Mucosa of rectum (tissue), 2 donors: Measurements from ENCODE around the gene SLC38A7.

ENCODE experiments used
- H3K27ac ChIP-seq, 2 donors: one replicate each; pipeline ENCODE4 v1.7.0; 2013; ENCODE audit warnings: inconsistent platforms in 2 of 2, low read depth in 2 of 2, low read length in 2 of 2
- H3K27me3 ChIP-seq, 2 donors: one replicate each; pipeline ENCODE4 v1.7.0; 2013; ENCODE audit warnings: low read length in 2 of 2; ENCODE audit not compliant: control insufficient read depth in 2 of 2, insufficient read depth in 2 of 2
- H3K36me3 ChIP-seq, 2 donors: one replicate each; pipeline ENCODE4 v1.7.0; 2013; ENCODE audit warnings: low read length in 2 of 2; ENCODE audit not compliant: control insufficient read depth in 2 of 2, insufficient read depth in 2 of 2
- H3K4me1 ChIP-seq, 2 donors: one replicate each; pipeline ENCODE4 v1.7.0; 2013; ENCODE audit warnings: low read length in 2 of 2, mild to moderate bottlenecking in 1 of 2; ENCODE audit not compliant: control insufficient read depth in 2 of 2, insufficient read depth in 2 of 2
- H3K4me3 ChIP-seq, 2 donors: one replicate each; pipeline ENCODE4 v1.7.0; 2013; ENCODE audit warnings: low read length in 2 of 2
- H3K9ac ChIP-seq, 2 donors: one replicate each; pipeline ENCODE4 v1.7.0; 2013; ENCODE audit warnings: low read length in 2 of 2, low read depth in 1 of 2, mild to moderate bottlenecking in 1 of 2
- H3K9me3 ChIP-seq, 2 donors: one replicate each; pipeline ENCODE4 v1.7.0; 2013; ENCODE audit warnings: low read length in 2 of 2; ENCODE audit not compliant: control insufficient read depth in 2 of 2
- donor health status: healthy.
- donor health status: Normal muscosa, but diverticular disease.

Gene SLC38A7, protein sequence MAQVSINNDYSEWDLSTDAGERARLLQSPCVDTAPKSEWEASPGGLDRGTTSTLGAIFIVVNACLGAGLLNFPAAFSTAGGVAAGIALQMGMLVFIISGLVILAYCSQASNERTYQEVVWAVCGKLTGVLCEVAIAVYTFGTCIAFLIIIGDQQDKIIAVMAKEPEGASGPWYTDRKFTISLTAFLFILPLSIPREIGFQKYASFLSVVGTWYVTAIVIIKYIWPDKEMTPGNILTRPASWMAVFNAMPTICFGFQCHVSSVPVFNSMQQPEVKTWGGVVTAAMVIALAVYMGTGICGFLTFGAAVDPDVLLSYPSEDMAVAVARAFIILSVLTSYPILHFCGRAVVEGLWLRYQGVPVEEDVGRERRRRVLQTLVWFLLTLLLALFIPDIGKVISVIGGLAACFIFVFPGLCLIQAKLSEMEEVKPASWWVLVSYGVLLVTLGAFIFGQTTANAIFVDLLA

DNA sequence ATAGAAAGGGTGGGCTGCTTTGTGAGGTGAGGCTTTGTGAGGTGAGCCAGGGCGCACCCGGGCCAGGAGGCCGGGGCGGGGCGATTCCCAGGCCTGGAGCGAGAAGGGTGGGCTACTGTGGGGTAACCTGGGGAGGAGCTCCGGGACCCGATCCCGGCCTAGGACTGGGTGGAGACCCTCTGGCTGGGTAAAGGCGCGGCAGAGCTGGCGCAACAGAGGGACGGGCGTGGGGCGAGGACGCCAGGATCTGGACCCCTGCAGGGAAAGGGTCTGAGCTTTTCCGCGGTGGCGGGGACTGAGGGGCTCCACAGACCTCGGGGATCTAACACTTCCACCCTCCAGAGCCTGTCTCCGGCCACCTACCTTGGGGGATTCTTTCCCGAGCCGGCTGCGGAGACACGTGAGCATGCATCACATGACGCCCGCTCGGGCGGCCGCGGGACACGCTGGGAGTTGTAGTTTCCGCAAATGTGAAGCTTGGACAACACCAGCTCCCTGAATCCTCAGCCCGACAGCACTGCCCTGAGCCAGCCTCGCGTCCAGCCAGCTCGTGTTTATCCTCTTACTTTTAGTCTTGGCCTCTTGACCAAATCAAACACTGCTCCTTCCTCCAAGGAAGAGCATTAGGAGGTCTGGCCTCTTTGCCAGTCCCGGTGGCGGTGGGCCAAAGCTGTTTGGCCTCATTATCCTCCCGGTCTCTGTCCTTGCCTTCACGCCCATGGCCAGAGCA lies at the start of gene SLC38A7:
Gene SLC38A7, minus strand, starts transcription at position 417 of the 730 bp plus-strand sequence. CDS start 4,644 bp downstream, outside the sequence.
- no peaks in the 10 kb centered on the region for H3K27me3 ChIP-seq
- peaks cover 10% of the 10 kb centered on the region in 2 donors for H3K4me1 ChIP-seq
- no peaks in the 10 kb centered on the region for H3K9me3 ChIP-seq
- peak within 1 kb of the TSS in 1 of 2 donors; percentile 67 for H3K27ac ChIP-seq
- peak within 1 kb of the TSS; percentile 83 to 93 for H3K9ac ChIP-seq
- H3K4me3 ChIP-seq: peak within 1 kb of the TSS; percentile 95 to 98
- peaks cover 0 to 4% of the 10 kb centered on the region in 2 donors for H3K36me3 ChIP-seq

DNA sequence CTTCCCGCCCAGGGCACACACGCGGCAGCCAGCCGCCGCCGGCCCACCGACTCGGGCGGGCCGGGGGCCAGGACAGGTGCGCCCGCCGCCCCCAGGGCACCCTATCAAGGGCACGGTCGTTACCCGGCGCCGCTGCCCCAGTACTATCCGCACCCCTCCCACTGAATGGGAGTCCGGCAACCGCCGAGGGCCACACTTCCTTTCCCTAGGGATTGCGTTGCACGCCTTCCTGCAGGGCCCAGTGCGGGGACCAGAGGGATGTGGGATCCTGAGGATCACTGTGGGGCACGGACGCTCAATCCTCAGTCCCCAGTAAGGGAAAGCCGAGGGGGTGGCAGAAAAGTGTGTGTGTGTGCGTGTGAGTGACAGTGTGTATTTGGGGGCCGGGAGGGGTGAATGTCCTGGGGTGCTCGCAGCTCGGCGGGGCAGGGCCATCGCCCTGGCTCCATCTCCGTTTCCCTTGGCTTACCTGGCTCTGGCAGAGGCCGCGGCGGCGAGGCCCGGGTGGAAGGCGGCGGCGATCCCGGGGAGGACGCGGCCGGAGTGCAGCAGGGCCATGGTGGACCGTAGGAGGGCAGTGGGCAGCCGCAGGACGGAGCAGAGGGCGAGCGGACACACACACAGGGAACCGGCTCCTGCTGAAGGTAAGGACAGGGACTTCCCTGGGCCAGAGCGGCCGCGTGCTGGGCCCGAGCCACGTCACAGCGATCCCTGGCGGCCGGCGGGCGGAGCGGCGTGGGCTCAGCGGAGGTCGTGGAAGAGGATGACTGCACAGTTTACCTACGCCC lies 49.3 kb upstream of the SLC38A7 start, which contains the start of gene GOT2:
Gene GOT2, minus strand, starts transcription at position 646 of the 788 bp plus-strand sequence. Its CDS starts 88 bp downstream, at position 558.
- Histone ChIP-seq H3K4me1 (peaks cover 14 to 16% of the 10 kb centered on the region in 2 donors), H3K27ac (peak within 1 kb of the TSS; percentile 72 to 77), H3K9ac (peak within 1 kb of the TSS; percentile 73 to 75), H3K9me3 (no peaks in the 10 kb centered on the region), H3K36me3 (no peaks in the 10 kb centered on the region), H3K27me3 (no peaks in the 10 kb centered on the region), H3K4me3 (peak within 1 kb of the TSS; percentile 89 to 96)

DNA sequence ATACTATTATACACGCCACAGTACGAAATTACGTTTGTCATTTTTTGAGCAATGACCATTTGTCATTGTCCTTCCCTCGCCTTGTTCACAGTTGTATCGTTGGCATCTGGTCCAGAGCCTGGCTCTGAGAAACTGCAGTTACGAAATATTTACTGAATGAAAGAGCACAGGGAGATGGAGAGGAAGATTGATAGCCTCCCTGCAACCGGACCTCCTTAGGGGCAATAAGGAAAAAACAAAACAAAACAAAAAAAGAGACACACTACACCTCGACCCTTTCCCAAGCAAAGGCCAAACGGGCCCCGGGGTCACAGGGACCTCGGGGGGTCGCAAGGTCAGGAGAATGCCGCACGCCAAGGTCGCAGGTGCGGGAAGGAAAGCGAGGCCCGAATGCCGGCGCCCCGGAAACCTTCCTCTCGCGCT lies 48.7 kb upstream of the SLC38A7 start:
- no peaks in the 10 kb centered on the region for H3K27me3 ChIP-seq
- H3K4me3 ChIP-seq: peak overlapping the region; percentile 89 to 96
- H3K9ac ChIP-seq: peak overlapping the region; percentile 73 to 75
- H3K9me3 ChIP-seq: no peaks in the 10 kb centered on the region
- H3K4me1 ChIP-seq: peaks cover 14 to 16% of the 10 kb centered on the region in 2 donors
- peak overlapping the region; percentile 72 to 77 for H3K27ac ChIP-seq
- no peaks in the 10 kb centered on the region for H3K36me3 ChIP-seq

DNA sequence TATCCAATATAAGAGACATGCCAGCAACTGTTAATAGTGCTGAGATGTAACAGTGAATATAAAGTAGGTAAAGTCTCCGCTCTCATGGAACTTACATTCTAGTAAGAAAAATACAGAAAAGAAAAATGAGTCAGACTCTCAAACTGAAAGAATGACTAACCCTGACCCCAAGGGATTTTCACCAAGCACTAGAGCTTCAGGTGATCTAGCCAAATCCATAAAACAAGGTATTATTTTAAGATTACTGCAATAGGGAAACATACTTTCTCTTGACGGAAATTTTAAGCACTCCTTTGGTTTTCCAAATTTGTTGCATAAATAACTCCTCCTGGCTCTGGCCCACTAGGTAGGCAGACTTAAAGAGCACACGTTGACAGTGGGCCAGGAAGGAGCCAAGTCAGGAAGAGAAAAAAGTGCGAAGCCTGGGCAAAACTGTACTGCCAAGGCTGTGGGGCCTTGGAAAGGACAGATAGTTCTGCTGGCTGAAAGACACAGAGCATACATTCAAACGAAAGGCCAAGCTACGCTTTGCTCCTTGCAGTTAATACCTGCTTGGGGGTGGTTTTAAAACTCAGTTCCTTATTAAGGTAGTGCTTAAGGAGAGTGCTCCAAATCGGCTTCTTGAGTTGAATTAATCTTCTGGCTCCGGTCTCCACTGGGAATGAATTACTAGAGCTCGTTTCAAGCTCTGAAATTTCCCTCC lies 48.1 kb upstream of the SLC38A7 start:
- peak overlapping the region; percentile 73 to 75 for H3K9ac ChIP-seq
- peaks cover 14 to 16% of the 10 kb centered on the region in 2 donors for H3K4me1 ChIP-seq
- peak overlapping the region; percentile 89 to 96 for H3K4me3 ChIP-seq
- no peaks in the 10 kb centered on the region for H3K36me3 ChIP-seq
- no peaks in the 10 kb centered on the region for H3K27me3 ChIP-seq
- H3K9me3 ChIP-seq: no peaks in the 10 kb centered on the region
- peak overlapping the region; percentile 72 to 77 for H3K27ac ChIP-seq

DNA sequence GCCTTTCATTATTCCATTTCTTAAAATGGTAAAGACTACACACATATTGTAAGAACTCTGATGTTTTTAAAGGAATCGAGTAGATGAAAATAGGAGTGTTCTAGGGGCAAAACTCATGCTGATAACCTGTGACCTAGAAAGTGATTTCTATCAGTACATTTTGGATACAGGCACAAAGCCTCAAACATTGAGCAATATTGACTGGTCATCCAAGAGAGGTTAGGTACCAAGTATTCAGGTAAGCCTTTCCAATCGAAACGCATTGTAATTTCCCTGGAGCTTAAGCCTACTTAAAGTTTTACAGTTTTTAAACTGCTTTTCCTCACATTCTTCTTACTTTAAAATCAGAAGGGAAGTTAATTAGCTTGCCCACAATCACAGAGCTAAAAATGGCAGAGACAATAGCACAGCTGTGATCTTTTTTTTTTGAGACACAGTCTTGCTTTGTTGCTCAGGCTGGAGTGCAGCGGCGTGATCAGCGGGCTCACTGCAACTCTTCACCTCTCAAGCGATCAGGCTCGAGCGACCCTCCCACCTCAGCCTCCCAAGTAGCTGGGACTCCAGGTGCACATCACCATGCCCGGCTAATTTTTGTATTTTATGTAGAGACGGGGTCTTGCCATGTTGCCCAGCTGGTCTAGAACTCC lies 46.3 kb upstream of the SLC38A7 start:
- Histone ChIP-seq H3K36me3 (no peaks in the 10 kb centered on the region), H3K27ac (no peak overlapping the region), H3K9me3 (no peaks in the 10 kb centered on the region), H3K9ac (no peak overlapping the region), H3K4me3 (no peak overlapping the region), H3K27me3 (no peaks in the 10 kb centered on the region), H3K4me1 (peaks cover 14 to 16% of the 10 kb centered on the region in 2 donors)

DNA sequence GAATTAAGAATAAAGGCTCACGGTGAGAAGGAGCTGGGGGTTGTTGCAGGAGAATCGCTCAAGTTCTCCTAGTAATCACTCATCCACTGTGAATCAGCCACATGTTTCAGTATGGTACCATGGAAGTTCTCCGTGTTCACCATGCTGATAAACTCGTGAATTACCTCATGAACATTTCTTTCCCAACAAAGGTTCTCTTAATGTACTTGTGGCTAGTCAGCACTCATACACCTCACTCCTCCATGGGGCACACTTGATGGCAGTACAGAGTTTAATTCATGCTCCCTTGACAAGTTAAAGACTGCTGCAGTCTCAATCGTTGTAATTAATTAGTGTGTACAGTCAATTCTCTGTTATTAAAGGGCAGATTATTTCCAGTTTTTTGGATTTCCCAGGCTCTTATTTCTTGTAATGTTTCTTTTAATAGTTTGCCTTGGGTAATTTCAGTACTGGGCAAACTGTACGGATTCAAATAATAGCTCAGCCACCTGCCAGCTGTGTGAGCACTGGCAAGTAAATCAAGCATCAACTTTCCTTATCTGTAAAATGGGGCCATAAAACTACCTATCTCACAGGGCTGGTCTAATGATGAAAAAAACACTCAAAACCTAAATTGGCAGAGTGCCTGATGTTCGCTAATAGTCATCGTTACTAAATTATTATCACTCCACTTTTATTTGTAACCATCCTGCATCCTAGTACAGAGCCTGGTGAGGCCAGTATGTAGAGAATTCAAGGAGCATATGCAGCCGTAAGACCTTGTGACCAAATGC lies 43.4 kb upstream of the SLC38A7 start:
- Histone ChIP-seq H3K27ac (no peak overlapping the region), H3K4me1 (peaks cover 7% of the 10 kb centered on the region in 2 donors), H3K36me3 (no peaks in the 10 kb centered on the region), H3K27me3 (no peaks in the 10 kb centered on the region), H3K4me3 (no peak overlapping the region), H3K9ac (no peak overlapping the region), H3K9me3 (no peaks in the 10 kb centered on the region)

DNA sequence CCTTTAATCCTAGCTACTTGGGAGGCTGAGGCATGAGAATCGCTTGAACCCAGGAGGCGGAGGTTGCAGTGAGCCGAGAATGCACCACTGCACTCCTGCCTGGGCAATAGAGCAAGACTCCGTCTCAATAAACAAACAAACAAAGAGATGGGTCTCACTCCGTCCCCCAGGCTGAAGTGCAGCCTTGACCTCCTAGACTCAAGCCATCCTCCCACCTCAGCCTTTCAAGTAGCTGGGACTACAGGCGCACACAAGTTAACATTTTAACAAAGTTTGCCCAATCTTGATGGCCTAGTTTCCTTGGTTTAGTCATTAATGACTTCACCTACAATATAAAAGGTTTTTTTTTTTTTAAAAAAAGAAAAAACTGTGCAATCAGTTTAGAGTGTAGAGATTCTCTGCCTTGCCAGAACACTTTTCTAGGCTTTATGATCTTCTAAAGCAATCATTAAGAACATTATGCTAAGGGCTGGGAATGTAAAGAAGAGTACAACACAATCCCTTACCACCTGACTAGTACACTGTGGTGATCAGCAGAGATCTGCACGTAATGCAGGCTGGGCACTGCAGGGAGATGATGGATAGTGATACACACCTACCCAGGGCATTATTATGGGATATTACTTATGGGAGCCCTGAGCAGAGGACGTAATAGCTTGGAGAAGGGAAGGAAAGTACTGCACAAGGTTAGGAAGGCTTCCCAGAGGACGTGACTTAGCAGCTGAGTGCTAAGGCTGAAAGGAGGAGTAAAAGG lies 42.6 kb upstream of the SLC38A7 start:
- no peak overlapping the region for H3K4me3 ChIP-seq
- peaks cover 0 to under 1% of the 10 kb centered on the region in 2 donors for H3K4me1 ChIP-seq
- no peak overlapping the region for H3K9ac ChIP-seq
- H3K9me3 ChIP-seq: no peaks in the 10 kb centered on the region
- no peaks in the 10 kb centered on the region for H3K27me3 ChIP-seq
- no peak overlapping the region for H3K27ac ChIP-seq
- peaks cover 4 to 5% of the 10 kb centered on the region in 2 donors for H3K36me3 ChIP-seq

DNA sequence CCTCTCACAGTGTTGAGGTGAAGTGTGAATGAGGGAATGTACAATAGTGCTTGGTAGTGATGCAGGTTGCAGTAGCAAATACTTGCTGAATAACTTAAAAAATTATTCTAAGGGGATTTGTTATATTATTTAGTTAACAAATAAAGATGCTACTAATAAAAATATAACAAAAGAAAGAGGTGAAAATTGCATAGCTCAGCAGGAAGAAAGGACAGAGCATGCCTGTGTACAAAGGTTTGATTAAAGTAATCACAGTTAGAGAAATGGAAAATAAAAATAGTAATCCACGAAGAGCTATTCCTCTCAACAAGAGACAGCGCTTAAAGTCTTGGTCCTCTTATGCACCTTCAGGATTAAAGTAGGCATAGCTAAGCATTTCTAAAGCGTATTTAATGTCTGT lies 38.5 kb upstream of the SLC38A7 start:
- Histone ChIP-seq H3K9ac (no peak overlapping the region), H3K4me1 (no peaks in the 10 kb centered on the region), H3K9me3 (no peaks in the 10 kb centered on the region), H3K36me3 (peaks cover 32% of the 10 kb centered on the region in 2 donors), H3K4me3 (no peak overlapping the region), H3K27ac (no peak overlapping the region), H3K27me3 (no peaks in the 10 kb centered on the region)
